Panc1 (cell line): Measurements from ENCODE around the gene MTR. TPM values are rescaled to one million over a fixed set of nuclear protein-coding genes. Genes with fewer than 3 reads are reported as not detected.

Experiments used
- ATAC-seq: fragments of 200-7000 bp; cut with Tn5 transposase; 2 replicates; pipeline ENCODE4 v1.9.1; 2020; ENCODE audit warnings: mild to moderate bottlenecking, moderate library complexity
- BruUV-seq: library from RNA; stranded (reverse); fragments of 400-500 nt; replicated peaks from 2 replicates; lab custom pipeline; 2021; lab: Mats Ljungman, UMichigan
- CTCF ChIA-PET: fragments of 300-600 bp; sonication (Branson Sonifier 250); formaldehyde crosslinking; loops from one replicate; lab custom pipeline; 2022; ENCODE audit warnings: antibody characterized with exemption; lab: Charles Lee
- POLR2A ChIA-PET: fragments of 300-600 bp; sonication (Branson Sonifier 250); formaldehyde crosslinking; loops from one replicate; lab custom pipeline; 2022; ENCODE audit warnings: antibody characterized with exemption; lab: Charles Lee
- DNase-seq: peaks from one replicate; pipeline ENCODE4 v3.0.0-alpha.2; 2010; ENCODE audit warnings: low read depth, low spot score
- H3K27ac ChIP-seq: 2 replicates; pipeline ENCODE4 v1.5.1; 2011; ENCODE audit warnings: mild to moderate bottlenecking, low read length, inconsistent platforms
- H3K27me3 ChIP-seq: fragments of 200-500 bp; sonication (Bioruptor generic); 2 replicates; pipeline ENCODE4 v1.6.0; 2014; ENCODE audit warnings: low read length, inconsistent platforms; ENCODE audit not compliant: control insufficient read depth, insufficient read depth
- H3K36me3 ChIP-seq: fragments of 200-500 bp; sonication (Bioruptor generic); 2 replicates; pipeline ENCODE4 v1.5.1; 2014; ENCODE audit warnings: inconsistent platforms, mild to moderate bottlenecking, low read length, moderate library complexity; ENCODE audit not compliant: control insufficient read depth, insufficient read depth
- H3K4me1 ChIP-seq: 2 replicates; pipeline ENCODE4 v1.5.1; 2011; ENCODE audit warnings: inconsistent platforms, mild to moderate bottlenecking, low read length, moderate library complexity; ENCODE audit not compliant: control insufficient read depth, insufficient read depth
- H3K4me3 ChIP-seq, 2 experiments: 2 replicates each; pipeline ENCODE4 v1.5.1; 2011 to 2012; ENCODE audit warnings: low read depth in 2 of 2, low read length in 2 of 2, mild to moderate bottlenecking in 2 of 2, inconsistent platforms in 1 of 2, moderate library complexity in 1 of 2
- H3K9me3 ChIP-seq: fragments of 200-500 bp; sonication (Bioruptor generic); 2 replicates; pipeline ENCODE4 v1.5.1; 2014; ENCODE audit warnings: low read depth, mild to moderate bottlenecking, inconsistent platforms, low read length, moderate library complexity; ENCODE audit not compliant: control insufficient read depth, insufficient read depth
- POLR2AphosphoS5 ChIP-seq: IDR thresholded peaks from 2 replicates; pipeline ENCODE4 v1.6.1; 2012; ENCODE audit warnings: mild to moderate bottlenecking, low read depth, low read length, moderate library complexity
- SIN3A ChIP-seq: IDR thresholded peaks from 2 replicates; pipeline ENCODE4 v1.6.1; 2012; ENCODE audit warnings: low read depth, mild to moderate bottlenecking, low read length, moderate library complexity, borderline replicate concordance; ENCODE audit not compliant: insufficient read depth
- TCF7L2 ChIP-seq: IDR thresholded peaks from 2 replicates; pipeline ENCODE4 v1.6.1; 2011; ENCODE audit warnings: mild to moderate bottlenecking, low read depth, low read length, inconsistent platforms
- in situ Hi-C: cut with HindIII; loops from 2 replicates; pipeline ENCODE4 v1.10.0; 2016; ENCODE audit warnings: low sequenced_read_pairs, low pct_unique_long_range_greater_than_20kb
- intact Hi-C: fragments of 100-400 bp; cut with micrococcal nuclease; formaldehyde crosslinking; loops from one replicate; pipeline ENCODE4 v1.10.0; 2022; ENCODE audit not compliant: unreplicated experiment
- total RNA-seq: library from RNA; stranded (reverse); gene quantifications from one replicate; pipeline ENCODE4 v1.2.1, GENCODE V29; 2021; ENCODE audit not compliant: unreplicated experiment
- TF ChIP-seq, protein P1 (sequence below), 2 experiments: IDR thresholded peaks; 2 replicates each; pipeline ENCODE4 v1.6.1; 2011 to 2012; ENCODE audit warnings: low read depth in 2 of 2, control low read depth in 1 of 2, low read length in 1 of 2, mild to moderate bottlenecking in 1 of 2, moderate library complexity in 1 of 2; ENCODE audit not compliant: insufficient read depth in 1 of 2
- TF ChIP-seq, protein P2 (sequence below): fragments of 450-650 bp; IDR thresholded peaks from 2 replicates; pipeline ENCODE4 v1.5.1; 2017; ENCODE audit warnings: mild to moderate bottlenecking

The MTR gene
- total RNA-seq, 1 experiment from 2014 or later = 33.7 TPM

DNA sequence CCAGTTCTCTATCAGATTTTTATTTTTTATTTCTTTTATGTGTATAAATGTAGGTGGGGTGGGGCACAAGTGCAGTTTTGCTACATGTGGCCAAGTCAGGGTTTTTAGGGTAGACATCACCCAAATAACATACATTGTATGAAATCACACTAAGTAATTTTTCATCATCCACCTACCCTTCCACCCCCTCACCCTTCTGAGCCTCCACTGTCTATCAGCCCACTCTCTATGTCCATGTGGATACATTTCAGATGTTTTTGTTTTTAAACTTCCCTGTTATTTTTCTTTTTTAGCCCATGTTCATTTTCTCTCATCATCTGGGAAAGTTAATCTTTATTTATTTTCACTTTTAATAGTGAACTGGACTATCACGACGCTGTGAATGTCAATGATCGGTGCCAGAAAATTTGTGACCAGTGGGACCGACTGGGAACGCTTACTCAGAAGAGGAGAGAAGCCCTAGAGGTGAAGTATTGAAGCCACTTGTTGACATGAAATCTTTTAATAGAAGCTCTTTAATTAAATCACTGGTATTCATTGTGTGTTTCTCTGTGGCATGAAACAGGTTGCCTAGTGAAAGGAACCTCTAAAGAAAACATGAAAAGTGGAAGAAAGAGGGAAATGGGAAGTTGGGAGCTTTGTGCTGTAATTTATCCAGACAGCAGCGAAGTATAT lies 47.6 kb upstream of the MTR start:
- Histone ChIP-seq H3K27ac (no peak overlapping the region), H3K4me3 (no peak overlapping the region), H3K27me3 (no peaks in the 10 kb centered on the region; the same call in 1 of the 2 replicates), H3K36me3 (no peaks in the 10 kb centered on the region), H3K4me1 (no peaks in the 10 kb centered on the region), H3K9me3 (no peaks in the 10 kb centered on the region)
- in situ Hi-C loops (no loop called here), intact Hi-C loops (loop anchor here (10.0 kb wide), 2 partner anchors 133 to 643 kb away; no protein-coding TSS in a partner anchor)
- no TSS peak for BruUV-seq
- CTCF ChIA-PET = no interaction called here
- no peak for ATAC-seq
- TF ChIP-seq POLR2AphosphoS5 (no peak), TCF7L2 (no peak), SIN3A (no peak)
- TF ChIP-seq, protein P1, sequence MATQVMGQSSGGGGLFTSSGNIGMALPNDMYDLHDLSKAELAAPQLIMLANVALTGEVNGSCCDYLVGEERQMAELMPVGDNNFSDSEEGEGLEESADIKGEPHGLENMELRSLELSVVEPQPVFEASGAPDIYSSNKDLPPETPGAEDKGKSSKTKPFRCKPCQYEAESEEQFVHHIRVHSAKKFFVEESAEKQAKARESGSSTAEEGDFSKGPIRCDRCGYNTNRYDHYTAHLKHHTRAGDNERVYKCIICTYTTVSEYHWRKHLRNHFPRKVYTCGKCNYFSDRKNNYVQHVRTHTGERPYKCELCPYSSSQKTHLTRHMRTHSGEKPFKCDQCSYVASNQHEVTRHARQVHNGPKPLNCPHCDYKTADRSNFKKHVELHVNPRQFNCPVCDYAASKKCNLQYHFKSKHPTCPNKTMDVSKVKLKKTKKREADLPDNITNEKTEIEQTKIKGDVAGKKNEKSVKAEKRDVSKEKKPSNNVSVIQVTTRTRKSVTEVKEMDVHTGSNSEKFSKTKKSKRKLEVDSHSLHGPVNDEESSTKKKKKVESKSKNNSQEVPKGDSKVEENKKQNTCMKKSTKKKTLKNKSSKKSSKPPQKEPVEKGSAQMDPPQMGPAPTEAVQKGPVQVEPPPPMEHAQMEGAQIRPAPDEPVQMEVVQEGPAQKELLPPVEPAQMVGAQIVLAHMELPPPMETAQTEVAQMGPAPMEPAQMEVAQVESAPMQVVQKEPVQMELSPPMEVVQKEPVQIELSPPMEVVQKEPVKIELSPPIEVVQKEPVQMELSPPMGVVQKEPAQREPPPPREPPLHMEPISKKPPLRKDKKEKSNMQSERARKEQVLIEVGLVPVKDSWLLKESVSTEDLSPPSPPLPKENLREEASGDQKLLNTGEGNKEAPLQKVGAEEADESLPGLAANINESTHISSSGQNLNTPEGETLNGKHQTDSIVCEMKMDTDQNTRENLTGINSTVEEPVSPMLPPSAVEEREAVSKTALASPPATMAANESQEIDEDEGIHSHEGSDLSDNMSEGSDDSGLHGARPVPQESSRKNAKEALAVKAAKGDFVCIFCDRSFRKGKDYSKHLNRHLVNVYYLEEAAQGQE (IDR thresholded peaks at IDR 0.05; ENCODE audit: insufficient read depth in 1 of 2, low read depth in 2 of 2, low read length in 1 of 2) = no peak
- TF ChIP-seq, protein P2, sequence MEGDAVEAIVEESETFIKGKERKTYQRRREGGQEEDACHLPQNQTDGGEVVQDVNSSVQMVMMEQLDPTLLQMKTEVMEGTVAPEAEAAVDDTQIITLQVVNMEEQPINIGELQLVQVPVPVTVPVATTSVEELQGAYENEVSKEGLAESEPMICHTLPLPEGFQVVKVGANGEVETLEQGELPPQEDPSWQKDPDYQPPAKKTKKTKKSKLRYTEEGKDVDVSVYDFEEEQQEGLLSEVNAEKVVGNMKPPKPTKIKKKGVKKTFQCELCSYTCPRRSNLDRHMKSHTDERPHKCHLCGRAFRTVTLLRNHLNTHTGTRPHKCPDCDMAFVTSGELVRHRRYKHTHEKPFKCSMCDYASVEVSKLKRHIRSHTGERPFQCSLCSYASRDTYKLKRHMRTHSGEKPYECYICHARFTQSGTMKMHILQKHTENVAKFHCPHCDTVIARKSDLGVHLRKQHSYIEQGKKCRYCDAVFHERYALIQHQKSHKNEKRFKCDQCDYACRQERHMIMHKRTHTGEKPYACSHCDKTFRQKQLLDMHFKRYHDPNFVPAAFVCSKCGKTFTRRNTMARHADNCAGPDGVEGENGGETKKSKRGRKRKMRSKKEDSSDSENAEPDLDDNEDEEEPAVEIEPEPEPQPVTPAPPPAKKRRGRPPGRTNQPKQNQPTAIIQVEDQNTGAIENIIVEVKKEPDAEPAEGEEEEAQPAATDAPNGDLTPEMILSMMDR = no peak
- DNase-seq = no peak
- POLR2A ChIA-PET = no interaction called here

DNA sequence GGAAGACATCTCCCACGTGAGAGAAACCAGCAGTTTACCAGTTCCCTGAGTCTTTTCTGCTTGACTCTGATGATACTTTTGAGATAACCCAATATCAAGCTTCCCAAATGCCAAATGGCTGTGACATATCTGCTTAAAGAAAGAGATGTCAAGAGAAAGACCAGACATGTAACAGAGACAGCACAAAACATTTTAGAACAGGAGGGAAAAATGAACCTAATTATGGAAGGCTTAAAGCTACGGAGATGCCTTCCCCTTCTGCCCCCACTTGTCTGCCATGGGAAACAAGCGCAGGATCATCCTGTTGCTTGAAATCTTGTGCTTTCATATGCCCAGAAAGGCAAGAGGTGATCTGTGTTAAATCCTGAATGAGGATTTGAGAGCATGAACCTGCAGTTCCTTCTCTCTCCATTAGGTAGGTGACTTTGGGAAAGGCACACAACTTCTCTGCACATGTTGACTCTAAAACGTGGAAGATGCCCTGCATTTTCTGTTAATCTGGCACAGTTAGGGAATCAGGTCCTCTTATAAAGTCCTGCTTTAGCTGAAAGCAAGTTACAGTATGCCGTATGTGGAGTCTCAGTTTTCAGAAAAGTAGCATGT lies 46.7 kb upstream of the MTR start:
- Histone ChIP-seq H3K4me3 (no peak overlapping the region), H3K4me1 (no peaks in the 10 kb centered on the region), H3K9me3 (no peaks in the 10 kb centered on the region), H3K36me3 (no peaks in the 10 kb centered on the region), H3K27ac (no peak overlapping the region), H3K27me3 (no peaks in the 10 kb centered on the region; the same call in 1 of the 2 replicates)
- peak; percentile 67; the same call in 1 of the 2 replicates for ATAC-seq
- POLR2A ChIA-PET = no interaction called here
- no TSS peak for BruUV-seq
- intact Hi-C loops (loop anchor here (10.0 kb wide), 2 partner anchors 134 to 644 kb away; no protein-coding TSS in a partner anchor), in situ Hi-C loops (no loop called here)
- no peak for DNase-seq
- CTCF ChIA-PET = no interaction called here
- TF ChIP-seq, protein P2 = peak; percentile 42; the same call in 1 of the 2 replicates
- TF ChIP-seq SIN3A = no peak
- TF ChIP-seq, protein P1 (IDR thresholded peaks at IDR 0.05; ENCODE audit: insufficient read depth in 1 of 2, low read depth in 2 of 2, low read length in 1 of 2) = no peak
- TF ChIP-seq POLR2AphosphoS5 = no peak
